Mesenchymal stem cell (in vitro differentiated cells and primary cell): ENCODE data around the gene MVD.

Source experiments
- DNase-seq: peaks from one replicate; pipeline ENCODE4 v3.0.0-alpha.2; 2013
- H2AFZ ChIP-seq: one replicate; pipeline ENCODE4 v1.6.1; 2013; ENCODE audit warnings: low read depth, mild to moderate bottlenecking, control low read depth, inconsistent platforms, low read length, moderate library complexity
- H2AK5ac ChIP-seq: 2 replicates; pipeline ENCODE4 v1.6.1; 2013; ENCODE audit warnings: low read length, moderate library complexity, mild to moderate bottlenecking, inconsistent platforms; ENCODE audit not compliant: severe bottlenecking
- H2BK120ac ChIP-seq: one replicate; pipeline ENCODE4 v1.6.1; 2013; ENCODE audit warnings: low read depth, mild to moderate bottlenecking, inconsistent platforms, low read length, moderate library complexity
- H2BK12ac ChIP-seq, 2 experiments: one replicate each; pipeline ENCODE4 v1.6.1; 2013; ENCODE audit warnings: inconsistent platforms in 2 of 2, low read length in 2 of 2, mild to moderate bottlenecking in 2 of 2, moderate library complexity in 2 of 2, control low read depth in 1 of 2
- H2BK15ac ChIP-seq: one replicate; pipeline ENCODE4 v1.6.1; 2013; ENCODE audit warnings: mild to moderate bottlenecking, low read depth, inconsistent platforms; ENCODE audit not compliant: poor library complexity, severe bottlenecking
- H2BK5ac ChIP-seq: 2 replicates; pipeline ENCODE4 v1.6.1; 2013; ENCODE audit warnings: low read depth, mild to moderate bottlenecking, low read length, control low read depth, inconsistent platforms; ENCODE audit not compliant: poor library complexity, severe bottlenecking
- H3K14ac ChIP-seq, 2 experiments: one replicate each; pipeline ENCODE4 v1.6.1; 2013; ENCODE audit warnings: inconsistent platforms in 2 of 2, low read length in 2 of 2, control low read depth in 1 of 2, mild to moderate bottlenecking in 1 of 2, moderate library complexity in 1 of 2
- H3K18ac ChIP-seq, 2 experiments: one replicate each; pipeline ENCODE4 v1.6.1; 2013; ENCODE audit warnings: inconsistent platforms in 2 of 2, low read length in 2 of 2, control low read depth in 1 of 2, low read depth in 1 of 2, mild to moderate bottlenecking in 1 of 2
- H3K23ac ChIP-seq, 2 experiments: one replicate each; pipeline ENCODE4 v1.6.1; 2013; ENCODE audit warnings: inconsistent platforms in 2 of 2, low read length in 2 of 2, mild to moderate bottlenecking in 2 of 2, moderate library complexity in 2 of 2, control low read depth in 1 of 2
- H3K27ac ChIP-seq: 2 replicates; pipeline ENCODE4 v1.5.1; 2013; ENCODE audit warnings: mild to moderate bottlenecking, moderate library complexity, low read length, control low read depth, inconsistent platforms; ENCODE audit not compliant: poor library complexity, severe bottlenecking
- H3K27me3 ChIP-seq, 2 experiments: 2 replicates each; pipeline versions ENCODE4 v1.6.1 to v1.7.0; 2013; ENCODE audit warnings: low read length in 2 of 2, mild to moderate bottlenecking in 2 of 2, moderate library complexity in 2 of 2, control low read depth in 1 of 2, inconsistent platforms in 1 of 2; ENCODE audit not compliant: control insufficient read depth in 1 of 2, insufficient read depth in 1 of 2
- H3K36me3 ChIP-seq, 2 experiments: 2 replicates each; pipeline versions ENCODE4 v1.6.1 to v1.7.0; 2013; ENCODE audit warnings: low read length in 2 of 2, control low read depth in 1 of 2, inconsistent platforms in 1 of 2, low read depth in 1 of 2, mild to moderate bottlenecking in 1 of 2; ENCODE audit not compliant: insufficient read depth in 2 of 2, control insufficient read depth in 1 of 2
- H3K4ac ChIP-seq, 2 experiments: one replicate each; pipeline ENCODE4 v1.6.1; 2013; ENCODE audit warnings: inconsistent platforms in 2 of 2, low read length in 2 of 2, mild to moderate bottlenecking in 2 of 2, moderate library complexity in 2 of 2, control low read depth in 1 of 2, low read depth in 1 of 2
- H3K4me1 ChIP-seq: 2 replicates; pipeline ENCODE4 v1.6.1; 2013; ENCODE audit warnings: low read depth, low read length, control low read depth; ENCODE audit not compliant: control insufficient read depth, insufficient read depth
- H3K4me2 ChIP-seq: 2 replicates; pipeline ENCODE4 v1.6.1; 2013; ENCODE audit warnings: low read length, mild to moderate bottlenecking, inconsistent platforms; ENCODE audit not compliant: poor library complexity, severe bottlenecking
- H3K4me3 ChIP-seq, 2 experiments: 2 replicates each; pipeline versions ENCODE4 v1.5.1 to v1.7.0; 2013; ENCODE audit warnings: low read length in 2 of 2, mild to moderate bottlenecking in 2 of 2, control low read depth in 1 of 2, low read depth in 1 of 2; ENCODE audit not compliant: insufficient read depth in 1 of 2
- H3K79me1 ChIP-seq: replicated peaks from 2 replicates; pipeline ENCODE4 v1.6.1; 2013; ENCODE audit warnings: mild to moderate bottlenecking, control low read depth, low read length, inconsistent platforms; ENCODE audit not compliant: poor library complexity, severe bottlenecking
- H3K9ac ChIP-seq: 2 replicates; pipeline ENCODE4 v1.7.0; 2013; ENCODE audit warnings: mild to moderate bottlenecking, low read length, moderate library complexity
- H3K9me3 ChIP-seq: 2 replicates; pipeline ENCODE4 v1.7.0; 2013; ENCODE audit warnings: mild to moderate bottlenecking, low read length; ENCODE audit not compliant: control insufficient read depth
- H4K8ac ChIP-seq: one replicate; pipeline ENCODE4 v1.6.1; 2013; ENCODE audit warnings: inconsistent platforms, mild to moderate bottlenecking, low read length, moderate library complexity
- H4K91ac ChIP-seq: one replicate; pipeline ENCODE4 v1.6.1; 2013; ENCODE audit warnings: mild to moderate bottlenecking, low read length, inconsistent platforms
- WGBS: methylation state at CpG from one replicate; pipeline ENCODE4 v1.1.7; 2013; ENCODE audit warnings: mixed read lengths; 5-methylcytosine and 5-hydroxymethylcytosine counted together

MVD gene

DNA sequence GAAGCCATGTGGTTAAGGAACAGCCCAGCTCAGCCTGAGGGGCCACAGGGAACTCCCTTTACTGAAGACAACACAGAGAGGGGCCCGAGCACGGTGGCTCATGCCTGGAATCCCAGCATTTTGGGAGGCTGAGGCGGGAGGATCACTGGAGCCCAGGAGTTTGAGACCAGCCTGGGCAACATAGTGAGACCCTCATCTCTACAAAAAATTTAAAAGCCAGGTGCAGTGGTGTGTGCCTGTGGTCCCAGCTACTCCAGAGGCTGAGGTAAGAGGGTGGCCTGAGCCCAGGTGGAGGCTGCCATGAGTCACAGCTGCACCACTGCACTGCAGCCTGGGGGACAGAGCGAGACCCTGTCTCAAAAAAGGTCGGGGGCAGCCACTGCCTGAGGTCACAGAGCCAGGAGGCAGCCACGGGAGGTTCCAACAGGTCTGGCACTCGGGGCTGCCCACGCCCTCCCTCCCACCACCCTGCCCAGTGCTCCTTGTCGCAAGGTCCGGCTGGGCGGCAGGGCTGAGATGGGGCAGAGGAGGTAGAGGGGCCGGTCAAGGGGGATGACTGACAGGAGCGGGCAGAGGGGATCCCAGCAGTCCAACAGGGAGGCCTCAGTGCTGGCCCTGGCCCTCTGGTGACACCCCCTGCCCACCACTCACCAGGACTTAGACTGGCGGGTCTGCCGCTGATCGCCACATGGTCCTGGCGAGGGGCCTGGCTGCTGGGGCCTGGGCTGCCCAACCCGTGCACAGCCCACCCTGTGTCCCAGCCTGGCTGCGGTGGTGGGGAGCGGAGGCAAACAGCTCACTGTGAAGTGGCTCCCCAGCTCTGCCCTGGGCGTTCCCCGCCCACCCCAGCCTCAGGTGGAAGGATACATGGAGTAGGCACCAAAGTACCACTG lies 15.5 kb downstream of the MVD start:
- no peak overlapping the region for H2BK120ac ChIP-seq
- no peak overlapping the region for H3K14ac ChIP-seq
- WGBS: 95% methylated on average over 17 of the region's 22 CpGs
- no peaks in the 10 kb centered on the region for H3K9me3 ChIP-seq
- peaks cover 25% of the 10 kb centered on the region for H3K79me1 ChIP-seq
- H2AK5ac ChIP-seq: no peak overlapping the region
- peaks cover 39% of the 10 kb centered on the region for H3K4me1 ChIP-seq
- DNase-seq: no peak
- H3K18ac ChIP-seq: no peak overlapping the region
- no peak overlapping the region for H3K27ac ChIP-seq
- peaks cover 4 to 56% of the 10 kb centered on the region in 2 experiments for H3K36me3 ChIP-seq
- no peaks in the 10 kb centered on the region for H3K27me3 ChIP-seq
- H3K23ac ChIP-seq: peak overlapping the region in 1 of 2 experiments; percentile 14
- no peak overlapping the region for H3K4me3 ChIP-seq
- H3K4me2 ChIP-seq: no peak overlapping the region
- H2BK12ac ChIP-seq: peak overlapping the region in 1 of 2 experiments; percentile 6
- H2BK5ac ChIP-seq: no peak overlapping the region
- H4K8ac ChIP-seq: no peak overlapping the region
- H3K9ac ChIP-seq: no peak overlapping the region
- no peak overlapping the region for H2AFZ ChIP-seq
- H3K4ac ChIP-seq: no peak overlapping the region
- peak overlapping the region; percentile 45 for H4K91ac ChIP-seq
- H2BK15ac ChIP-seq: no peak overlapping the region

DNA sequence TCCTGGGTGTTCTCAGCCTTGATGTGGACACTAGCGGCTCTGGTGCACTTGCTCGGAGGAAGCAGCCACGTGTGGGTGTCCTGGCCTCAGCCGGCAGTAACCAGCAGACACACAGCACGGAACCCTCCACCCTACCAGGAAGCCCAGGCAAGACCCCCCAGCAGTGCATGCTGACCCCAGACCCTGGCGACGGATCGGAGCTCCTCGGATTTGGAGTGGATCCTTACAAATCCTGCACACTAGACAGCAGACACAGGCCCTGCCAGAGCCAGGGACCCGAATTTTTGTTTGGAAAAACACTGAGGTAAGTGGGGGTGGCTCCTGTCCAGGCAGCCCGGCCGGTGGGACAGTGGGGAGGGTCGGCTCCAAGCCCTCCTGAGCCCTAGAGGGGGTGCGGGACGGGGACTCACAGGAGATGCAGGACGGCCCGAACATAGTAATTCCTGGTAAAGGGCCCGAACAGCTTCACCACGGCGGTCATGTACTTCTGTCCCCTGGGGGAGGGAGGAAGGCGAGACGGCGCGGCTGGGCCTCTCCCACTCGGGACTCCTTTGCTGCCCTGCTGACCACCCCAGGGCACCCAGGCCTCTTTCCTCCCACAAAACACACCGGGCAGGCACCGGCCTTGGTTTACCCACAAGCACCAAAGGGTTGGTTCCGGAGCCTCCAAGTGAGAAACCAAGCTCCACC lies 16.4 kb downstream of the MVD start:
- Histone ChIP-seq H2AK5ac (no peak overlapping the region), H3K4me3 (no peak overlapping the region), H4K91ac (no peak overlapping the region), H2BK120ac (no peak overlapping the region), H2BK12ac (no peak overlapping the region), H3K4me2 (no peak overlapping the region), H3K14ac (no peak overlapping the region), H3K79me1 (peaks cover 25% of the 10 kb centered on the region), H3K23ac (no peak overlapping the region), H3K27ac (no peak overlapping the region), H3K9me3 (no peaks in the 10 kb centered on the region), H4K8ac (peak overlapping the region; percentile 28), H3K36me3 (peaks cover 0 to 56% of the 10 kb centered on the region in 2 experiments), H3K4me1 (peaks cover 31% of the 10 kb centered on the region), H2BK15ac (no peak overlapping the region), H3K18ac (no peak overlapping the region), H3K4ac (no peak overlapping the region), H3K9ac (no peak overlapping the region), H2AFZ (no peak overlapping the region), H3K27me3 (no peaks in the 10 kb centered on the region), H2BK5ac (no peak overlapping the region)
- WGBS: 95% methylated on average over 28 of the region's 28 CpGs
- no peak for DNase-seq

DNA sequence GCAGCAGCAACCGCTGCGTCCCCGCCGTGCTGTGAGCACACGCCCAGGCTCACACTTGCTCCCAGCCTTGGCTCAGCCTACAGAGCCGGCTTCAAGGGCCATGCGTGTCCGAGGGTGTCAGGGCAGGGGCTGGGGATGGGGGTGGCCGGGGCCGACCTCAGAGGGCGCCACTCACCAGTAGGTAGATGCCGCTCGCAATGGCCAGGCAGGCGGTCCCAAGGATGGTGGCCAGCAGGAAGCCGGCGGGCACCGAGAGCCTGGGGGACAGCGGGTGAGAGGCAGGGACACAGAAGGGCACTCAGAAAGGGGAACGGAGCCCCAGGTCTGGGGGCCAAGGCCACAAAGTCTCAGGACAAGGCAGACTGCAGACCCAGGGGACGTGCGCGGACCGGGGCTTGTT lies 16.9 kb downstream of the MVD start:
- Histone ChIP-seq H2BK5ac (no peak overlapping the region), H3K36me3 (peaks cover 0 to 56% of the 10 kb centered on the region in 2 experiments)
- WGBS: 95% methylated on average over 23 of the region's 23 CpGs

DNA sequence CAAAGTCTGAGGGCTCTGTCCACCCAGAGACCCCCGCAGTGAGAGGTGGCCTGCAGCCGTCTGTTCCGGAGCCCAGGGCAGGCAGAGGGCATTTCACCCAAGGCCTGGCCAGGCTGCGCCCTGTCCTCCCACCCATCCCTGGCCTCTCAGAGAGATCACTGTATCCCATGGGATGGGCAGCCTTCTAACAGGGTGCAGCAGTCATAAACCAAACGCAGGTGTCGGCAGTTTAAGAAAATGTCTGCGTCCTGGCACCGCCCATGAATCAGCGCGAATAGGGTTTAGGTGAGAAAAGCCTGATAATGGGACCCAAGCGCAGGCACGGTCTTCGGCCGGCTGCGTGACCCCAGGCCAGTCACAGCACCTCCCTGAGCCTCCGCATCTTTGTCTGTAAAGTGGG lies 17.4 kb downstream of the MVD start:
- Histone ChIP-seq H3K14ac (no peak overlapping the region), H4K8ac (no peak overlapping the region), H3K36me3 (peaks cover 0 to 56% of the 10 kb centered on the region in 2 experiments), H3K4me3 (no peak overlapping the region), H2BK12ac (no peak overlapping the region), H2BK120ac (no peak overlapping the region), H3K4ac (no peak overlapping the region), H3K27ac (no peak overlapping the region), H3K4me2 (no peak overlapping the region), H2AFZ (no peak overlapping the region), H3K18ac (no peak overlapping the region), H2BK5ac (no peak overlapping the region), H3K23ac (no peak overlapping the region), H3K27me3 (peaks cover 4 to 9% of the 10 kb centered on the region in 2 experiments), H3K9me3 (no peaks in the 10 kb centered on the region), H2AK5ac (no peak overlapping the region), H3K79me1 (peaks cover 23% of the 10 kb centered on the region), H3K9ac (no peak overlapping the region), H4K91ac (no peak overlapping the region), H3K4me1 (peaks cover 26% of the 10 kb centered on the region), H2BK15ac (no peak overlapping the region)
- WGBS: 96% methylated on average over 15 of the region's 16 CpGs
- no peak for DNase-seq

More for the DNA sequence above, 16.9 kb downstream of the MVD start:
- DNase-seq: no peak
- H3K4me3 ChIP-seq: no peak overlapping the region
- no peak overlapping the region for H3K18ac ChIP-seq
- H3K4ac ChIP-seq: no peak overlapping the region
- H4K91ac ChIP-seq: no peak overlapping the region
- no peak overlapping the region for H3K14ac ChIP-seq
- peaks cover 23% of the 10 kb centered on the region for H3K79me1 ChIP-seq
- peak overlapping the region; percentile 28 for H4K8ac ChIP-seq
- no peak overlapping the region for H2BK12ac ChIP-seq
- H3K23ac ChIP-seq: no peak overlapping the region
- H3K27me3 ChIP-seq: peaks cover 0 to 4% of the 10 kb centered on the region in 2 experiments
- no peak overlapping the region for H2BK15ac ChIP-seq
- H2AFZ ChIP-seq: no peak overlapping the region
- no peak overlapping the region for H3K9ac ChIP-seq
- no peak overlapping the region for H2AK5ac ChIP-seq
- no peak overlapping the region for H3K4me2 ChIP-seq
- no peak overlapping the region for H2BK120ac ChIP-seq
- peaks cover 26% of the 10 kb centered on the region for H3K4me1 ChIP-seq
- no peaks in the 10 kb centered on the region for H3K9me3 ChIP-seq
- H3K27ac ChIP-seq: no peak overlapping the region
